BLaER1 (cell line): ENCODE data around the gene CR1L.

Experiments
- H3K27ac ChIP-seq: shearing (Covaris generic); formaldehyde crosslinking; 2 replicates; pipeline ENCODE4 v1.8.1; 2022
- H3K27me3 ChIP-seq: shearing (Covaris generic); formaldehyde crosslinking; 2 replicates; pipeline ENCODE4 v1.8.1; 2022
- H3K36me3 ChIP-seq: shearing (Covaris generic); formaldehyde crosslinking; 2 replicates; pipeline ENCODE4 v1.8.1; 2022
- H3K4me1 ChIP-seq: shearing (Covaris generic); formaldehyde crosslinking; 2 replicates; pipeline ENCODE4 v1.8.1; 2022
- H3K4me2 ChIP-seq: shearing (Covaris generic); formaldehyde crosslinking; 2 replicates; pipeline ENCODE4 v1.8.1; 2022
- H3K4me3 ChIP-seq: shearing (Covaris generic); formaldehyde crosslinking; 2 replicates; pipeline ENCODE4 v1.8.1; 2022
- H3K9ac ChIP-seq: shearing (Covaris generic); formaldehyde crosslinking; 2 replicates; pipeline ENCODE4 v1.8.1; 2022
- H3K9me3 ChIP-seq: shearing (Covaris generic); formaldehyde crosslinking; 2 replicates; pipeline ENCODE4 v1.8.1; 2022
- H4K20me1 ChIP-seq: shearing (Covaris generic); formaldehyde crosslinking; 2 replicates; pipeline ENCODE4 v1.8.1; 2022
- Cebpa-rat ChIP-seq: shearing (Covaris generic); IDR thresholded peaks from 2 replicates; pipeline ENCODE4 v1.8.1; 2022

The CR1L gene

DNA sequence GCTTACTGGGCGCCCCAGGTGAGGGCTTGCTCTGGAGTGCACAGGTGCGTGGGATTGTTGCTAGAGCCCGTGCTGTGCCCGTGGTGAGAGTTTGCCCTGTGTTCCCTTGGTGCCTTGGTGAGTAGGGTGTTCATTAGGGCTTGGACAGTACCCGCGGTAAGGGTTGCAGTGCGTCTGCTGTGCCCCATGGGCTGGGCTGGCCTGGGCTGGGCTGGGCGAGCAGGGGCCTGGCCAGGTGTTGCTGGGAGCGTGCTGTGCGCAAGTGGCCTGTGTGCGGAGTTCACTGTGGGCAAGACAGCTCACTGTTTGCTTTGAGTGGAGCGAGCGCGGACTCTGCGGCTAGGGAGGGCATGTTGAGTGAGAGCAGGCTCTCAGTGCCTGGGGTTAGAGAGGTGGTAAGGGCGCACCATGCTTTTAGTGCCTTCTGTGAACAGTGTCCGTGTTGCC, 725 bp downstream of the CR1L start:
- no peaks in the 10 kb centered on the region for H3K27me3 ChIP-seq
- no peak overlapping the region for H3K4me3 ChIP-seq
- H3K4me2 ChIP-seq = no peak overlapping the region
- no peak overlapping the region for H3K27ac ChIP-seq
- no peaks in the 10 kb centered on the region for H3K36me3 ChIP-seq
- TF ChIP-seq Cebpa-rat = no peak
- H3K4me1 ChIP-seq = no peaks in the 10 kb centered on the region
- no peaks in the 10 kb centered on the region for H4K20me1 ChIP-seq
- H3K9ac ChIP-seq = no peak overlapping the region
- peaks cover 12% of the 10 kb centered on the region; the same call in 1 of the 2 replicates for H3K9me3 ChIP-seq

DNA sequence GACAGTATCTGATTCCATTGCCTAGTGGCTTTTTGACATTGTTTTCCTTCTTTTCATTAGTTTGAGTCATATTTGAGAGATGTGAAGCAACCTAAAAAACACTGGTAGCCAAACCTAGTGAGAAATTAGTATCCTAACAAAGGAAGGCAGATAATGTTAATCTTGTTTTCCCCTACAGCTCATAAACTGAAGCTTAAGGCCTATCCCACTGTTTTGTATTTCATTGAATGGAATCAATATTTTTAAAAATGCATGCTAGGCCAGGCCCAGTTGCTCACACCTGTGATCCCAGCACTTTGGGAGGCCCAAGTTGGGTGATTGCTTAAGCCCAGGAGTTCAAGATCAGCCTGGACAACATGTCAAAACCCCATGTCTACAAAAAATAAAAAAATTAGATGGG, 1.2 kb downstream of the CR1L start:
- Histone ChIP-seq H3K9ac (no peak overlapping the region), H3K36me3 (no peaks in the 10 kb centered on the region), H3K9me3 (peaks cover 12% of the 10 kb centered on the region; the same call in 1 of the 2 replicates), H4K20me1 (no peaks in the 10 kb centered on the region), H3K4me2 (no peak overlapping the region), H3K27me3 (no peaks in the 10 kb centered on the region), H3K4me1 (no peaks in the 10 kb centered on the region), H3K4me3 (no peak overlapping the region), H3K27ac (no peak overlapping the region)
- no peak for TF ChIP-seq Cebpa-rat

DNA sequence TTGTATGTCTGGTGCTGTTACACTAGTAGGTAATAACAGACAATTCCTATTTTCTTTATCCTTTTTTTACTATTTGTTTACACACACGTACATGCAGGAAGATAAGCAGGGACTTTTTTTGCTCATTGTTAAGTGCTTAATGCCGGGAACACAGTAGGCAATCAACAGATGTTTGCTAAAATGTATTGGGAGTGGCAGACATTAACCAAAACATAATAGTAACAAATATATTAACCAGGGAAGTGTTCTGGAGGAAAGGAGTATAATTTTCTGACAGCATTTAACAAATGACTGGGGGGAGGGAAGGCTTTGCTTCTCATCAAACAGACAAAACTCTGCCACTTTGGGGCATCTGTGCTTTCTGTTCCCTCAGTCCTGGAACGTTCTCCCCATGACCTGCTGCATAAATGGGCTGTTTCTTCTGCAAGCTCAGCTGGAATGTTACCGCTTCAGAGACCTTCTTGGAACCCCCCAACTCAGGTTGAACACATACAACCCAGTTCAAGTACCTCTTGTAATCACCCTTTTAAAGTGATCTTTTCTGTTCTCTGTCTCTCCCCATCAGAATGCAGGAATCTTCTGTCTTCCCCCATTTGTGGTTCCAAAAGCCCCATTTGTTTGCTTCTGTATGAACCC, 2.1 kb downstream of the CR1L start:
- Histone ChIP-seq H4K20me1 (no peaks in the 10 kb centered on the region), H3K4me1 (no peaks in the 10 kb centered on the region), H3K4me2 (no peak overlapping the region), H3K36me3 (no peaks in the 10 kb centered on the region), H3K9me3 (peaks cover 12% of the 10 kb centered on the region; the same call in 1 of the 2 replicates), H3K9ac (no peak overlapping the region), H3K4me3 (no peak overlapping the region), H3K27me3 (no peaks in the 10 kb centered on the region), H3K27ac (no peak overlapping the region)
- no peak for TF ChIP-seq Cebpa-rat

DNA sequence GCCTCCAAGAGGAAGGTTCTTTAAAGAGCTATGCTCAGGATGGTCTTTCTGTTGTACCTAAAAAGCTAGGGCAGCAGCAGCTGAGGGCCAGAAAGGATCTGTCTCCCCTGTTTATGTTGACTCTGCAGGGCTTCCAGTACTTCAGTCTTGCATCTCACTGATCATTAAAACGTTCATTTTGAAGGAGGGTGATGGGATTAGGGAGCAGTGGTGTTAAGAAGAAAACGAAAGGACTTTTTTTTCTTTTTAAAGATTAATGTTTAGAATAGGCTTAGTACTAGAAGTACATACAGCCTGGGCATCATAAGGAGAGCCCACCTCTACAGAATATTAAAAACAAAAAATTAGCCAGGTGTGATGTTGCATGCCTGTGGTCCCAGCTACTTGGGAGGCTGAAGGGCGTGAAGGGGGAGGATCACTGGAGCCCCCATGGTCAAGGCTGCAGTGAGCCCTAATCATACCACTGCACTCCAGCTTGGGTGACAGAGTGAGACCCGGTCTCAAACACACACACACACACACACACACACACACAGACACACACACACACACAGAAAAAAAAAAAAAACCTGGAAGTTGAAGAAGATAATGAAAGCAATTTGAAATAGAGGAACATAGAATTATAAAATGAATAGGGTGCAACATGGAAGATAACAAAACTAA, 2.9 kb downstream of the CR1L start:
- no peak overlapping the region for H3K9ac ChIP-seq
- no peaks in the 10 kb centered on the region for H3K27me3 ChIP-seq
- H3K4me3 ChIP-seq = no peak overlapping the region
- no peaks in the 10 kb centered on the region for H3K4me1 ChIP-seq
- no peaks in the 10 kb centered on the region for H4K20me1 ChIP-seq
- no peak overlapping the region for H3K27ac ChIP-seq
- H3K9me3 ChIP-seq = peaks cover 12% of the 10 kb centered on the region; the same call in 1 of the 2 replicates
- no peak for TF ChIP-seq Cebpa-rat
- no peaks in the 10 kb centered on the region for H3K36me3 ChIP-seq
- H3K4me2 ChIP-seq = no peak overlapping the region

DNA sequence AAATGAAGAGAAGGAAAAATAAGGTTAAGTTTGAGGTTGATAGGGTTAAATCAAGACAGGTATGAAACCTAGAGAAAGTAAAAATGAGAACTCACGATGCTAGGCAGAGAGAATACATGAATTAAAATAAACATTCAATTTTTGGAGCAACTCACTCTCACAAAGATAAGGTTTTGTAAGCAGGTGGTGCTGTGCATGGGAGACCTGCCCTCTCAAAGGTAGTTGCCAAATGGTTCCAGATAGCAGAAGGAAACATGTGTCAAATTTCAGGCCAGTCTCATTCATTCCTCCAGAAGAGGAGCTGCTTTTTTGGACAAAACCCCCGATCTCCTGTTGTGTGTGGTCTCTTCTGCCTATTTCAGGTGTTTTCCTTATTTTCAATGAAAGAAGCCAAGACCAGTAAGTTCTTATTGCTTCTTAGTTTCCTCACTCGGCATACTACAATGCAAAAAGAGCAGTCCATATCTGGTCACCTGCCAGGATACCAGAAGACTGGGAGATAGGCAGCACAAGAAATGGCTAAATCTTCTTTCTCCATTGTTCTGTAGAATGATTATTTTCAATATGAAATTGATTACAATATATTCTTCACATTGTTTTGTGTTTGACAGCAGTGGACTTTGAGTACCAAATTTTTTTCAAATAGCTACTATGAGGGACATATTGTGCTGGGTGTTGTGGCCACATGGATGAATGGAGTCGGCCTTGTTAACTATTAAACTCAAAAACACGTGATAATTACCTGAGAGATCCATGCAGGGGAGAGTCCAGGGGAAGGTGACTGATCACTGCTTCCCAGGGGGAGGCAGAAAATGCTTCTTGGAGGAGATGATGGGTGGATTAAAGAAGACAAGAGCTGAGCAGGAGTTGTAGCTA, 3.6 kb downstream of the CR1L start:
- H3K4me1 ChIP-seq = no peaks in the 10 kb centered on the region
- no peak for TF ChIP-seq Cebpa-rat
- no peak overlapping the region for H3K4me2 ChIP-seq
- no peaks in the 10 kb centered on the region for H4K20me1 ChIP-seq
- H3K27me3 ChIP-seq = no peaks in the 10 kb centered on the region
- no peak overlapping the region for H3K9ac ChIP-seq
- no peak overlapping the region for H3K4me3 ChIP-seq
- peaks cover 12% of the 10 kb centered on the region; the same call in 1 of the 2 replicates for H3K9me3 ChIP-seq
- H3K27ac ChIP-seq = no peak overlapping the region
- H3K36me3 ChIP-seq = no peaks in the 10 kb centered on the region

DNA sequence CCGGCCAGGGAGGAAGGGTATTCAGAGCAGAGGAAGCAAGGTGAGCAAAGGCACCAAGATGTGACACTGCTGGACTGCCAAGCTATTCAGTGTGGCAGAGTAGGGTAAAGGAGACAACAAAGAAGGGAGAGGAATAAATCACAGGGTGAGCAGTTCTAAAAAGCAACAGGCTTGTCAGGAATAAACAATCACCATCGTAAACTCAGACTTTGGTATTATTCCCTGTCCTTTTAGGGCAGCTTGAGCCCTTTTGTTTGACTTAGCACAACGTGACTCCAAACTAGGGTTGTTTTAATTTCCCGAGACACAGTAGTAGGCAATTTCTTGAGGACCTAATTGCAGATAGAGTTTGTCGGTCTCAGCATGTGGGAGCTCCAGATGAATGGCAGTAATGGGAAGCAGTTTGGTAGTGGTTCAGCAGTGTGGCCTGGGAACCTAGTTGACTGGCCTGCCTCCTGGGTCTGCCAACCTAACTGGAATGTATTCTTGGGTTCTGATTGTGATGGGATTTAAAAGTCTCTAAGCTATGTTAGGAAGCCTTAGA, 4.3 kb downstream of the CR1L start:
- Histone ChIP-seq H3K4me2 (no peak overlapping the region), H3K36me3 (no peaks in the 10 kb centered on the region), H3K4me1 (no peaks in the 10 kb centered on the region), H3K27me3 (no peaks in the 10 kb centered on the region), H3K27ac (no peak overlapping the region), H3K9ac (no peak overlapping the region), H3K4me3 (no peak overlapping the region), H3K9me3 (peaks cover 12% of the 10 kb centered on the region; the same call in 1 of the 2 replicates), H4K20me1 (no peaks in the 10 kb centered on the region)
- TF ChIP-seq Cebpa-rat = no peak

DNA sequence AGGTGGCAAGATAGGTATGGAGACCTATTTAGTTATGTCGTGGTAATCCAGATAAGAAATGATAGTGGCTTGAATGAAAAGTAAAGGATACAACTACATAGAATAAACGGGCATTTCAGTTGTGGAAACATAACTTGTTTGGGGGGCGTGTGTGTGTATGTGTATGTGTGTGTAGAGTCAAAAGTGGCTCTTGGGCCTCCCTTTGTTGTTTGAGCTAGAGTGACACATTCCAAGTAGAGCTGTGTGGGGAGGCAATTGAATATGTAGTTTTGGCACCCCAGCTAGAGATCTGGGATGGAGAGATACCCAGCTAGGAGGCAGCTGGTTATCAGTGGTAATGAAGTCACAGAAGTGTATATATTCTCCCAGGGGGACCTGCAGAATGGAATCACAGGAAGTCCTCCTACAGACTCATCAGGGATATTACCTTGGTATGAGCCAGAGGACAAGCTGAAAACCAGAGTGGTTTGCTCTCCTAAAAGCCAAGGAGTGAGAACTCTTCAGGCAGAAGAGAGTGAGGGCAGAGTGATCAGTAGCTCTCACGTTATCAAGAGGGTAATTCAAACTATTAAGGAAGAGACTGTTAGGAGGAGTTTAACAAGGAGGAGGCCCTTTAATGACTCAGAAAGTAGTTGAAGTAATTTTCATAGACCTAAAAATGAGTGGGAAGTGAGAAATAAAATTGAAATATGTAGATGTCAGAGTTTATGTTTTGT, 5.1 kb downstream of the CR1L start:
- Histone ChIP-seq H3K4me2 (no peak overlapping the region), H3K36me3 (no peaks in the 10 kb centered on the region), H3K27ac (no peak overlapping the region), H3K4me3 (no peak overlapping the region), H3K9me3 (peaks cover 9% of the 10 kb centered on the region; the same call in 1 of the 2 replicates), H3K4me1 (no peaks in the 10 kb centered on the region), H3K9ac (no peak overlapping the region), H3K27me3 (no peaks in the 10 kb centered on the region), H4K20me1 (no peaks in the 10 kb centered on the region)
- no peak for TF ChIP-seq Cebpa-rat

DNA sequence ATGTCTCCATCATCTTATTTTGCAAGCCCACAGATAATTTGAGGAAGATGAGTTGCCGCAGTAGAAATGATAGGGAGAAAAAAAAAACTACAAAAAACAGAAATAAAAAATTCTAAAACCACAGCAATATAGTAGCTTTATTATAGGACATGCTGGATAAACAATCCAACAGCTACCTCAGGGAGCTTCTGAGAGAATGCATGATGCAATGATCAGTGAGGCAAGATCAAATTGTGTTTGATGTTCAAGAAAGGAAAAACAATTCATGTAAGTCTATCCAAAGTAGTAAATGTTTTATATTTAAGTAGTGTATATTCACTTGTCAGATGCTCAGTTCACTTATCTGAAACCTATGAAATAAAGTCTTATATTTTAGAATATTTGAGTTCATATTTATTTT, 6.7 kb downstream of the CR1L start:
- no peak overlapping the region for H3K4me3 ChIP-seq
- no peaks in the 10 kb centered on the region for H4K20me1 ChIP-seq
- TF ChIP-seq Cebpa-rat = no peak
- no peaks in the 10 kb centered on the region for H3K4me1 ChIP-seq
- no peaks in the 10 kb centered on the region for H3K27me3 ChIP-seq
- no peak overlapping the region for H3K9ac ChIP-seq
- no peaks in the 10 kb centered on the region for H3K9me3 ChIP-seq
- no peak overlapping the region for H3K27ac ChIP-seq
- H3K36me3 ChIP-seq = no peaks in the 10 kb centered on the region
- no peak overlapping the region for H3K4me2 ChIP-seq

DNA sequence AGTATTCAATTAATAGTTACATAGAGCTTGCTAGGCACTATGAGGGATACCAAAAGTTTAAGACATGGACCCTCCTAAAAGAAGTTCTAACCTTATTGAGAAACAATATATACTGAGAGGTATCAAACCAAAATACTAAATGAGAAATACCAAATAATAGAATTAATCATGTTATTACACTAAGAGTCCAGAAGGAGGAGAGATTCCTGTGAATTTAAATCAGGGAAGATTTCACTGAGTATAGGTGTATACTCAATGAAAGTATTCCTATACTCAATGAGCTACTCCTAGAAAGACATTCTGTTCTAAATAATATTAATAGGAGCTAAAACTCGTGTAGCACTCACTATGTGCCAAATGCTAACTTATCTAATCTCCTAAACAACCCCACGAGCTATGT, 9.4 kb downstream of the CR1L start:
- H3K27me3 ChIP-seq = no peaks in the 10 kb centered on the region

More for the DNA sequence above, 9.4 kb downstream of the CR1L start:
- TF ChIP-seq Cebpa-rat = no peak
- Histone ChIP-seq H3K4me2 (no peak overlapping the region), H3K36me3 (no peaks in the 10 kb centered on the region), H4K20me1 (no peaks in the 10 kb centered on the region), H3K9me3 (no peaks in the 10 kb centered on the region), H3K4me1 (no peaks in the 10 kb centered on the region), H3K9ac (no peak overlapping the region), H3K27ac (no peak overlapping the region), H3K4me3 (no peak overlapping the region)
